ENCODE measurements around the gene PDE11A. TPM values are rescaled to one million over a fixed set of nuclear protein-coding genes. Genes with fewer than 3 reads are reported as not detected.

The PDE11A gene
- total RNA-seq, 1 experiment from 2014 or later: 0.61 TPM

DNA sequence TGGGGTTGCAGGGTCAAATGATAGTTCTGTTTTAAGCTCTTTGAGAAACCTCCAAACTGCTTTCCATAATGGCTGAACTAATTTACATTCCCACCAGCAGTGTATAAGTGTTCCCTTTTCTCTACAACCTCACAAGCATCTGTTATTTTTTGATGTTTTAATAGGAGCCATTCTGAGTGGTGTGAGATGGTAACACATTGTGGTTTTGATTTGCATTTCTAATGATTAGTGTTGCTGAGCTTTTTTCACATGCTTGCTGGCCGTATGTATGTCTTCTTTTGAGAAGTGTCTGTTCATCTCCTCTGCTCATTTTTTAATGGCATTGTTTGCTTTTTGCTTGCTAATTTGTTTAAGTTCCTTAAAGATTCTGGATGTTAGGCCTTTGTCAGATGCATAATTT, 107.7 kb downstream of the PDE11A start:
- no peak overlapping the region for H3K4me2 ChIP-seq (ENCODE audit: low read length)
- intact Hi-C loops (cut with micrococcal nuclease): no loop called here
- no peaks in the 10 kb centered on the region for H3K9me3 ChIP-seq (ENCODE audit: control insufficient read depth in 1 of 2, insufficient read depth in 1 of 2, low read depth in 1 of 2, low read length in 2 of 2)
- ATAC-seq (no peak), DNase-seq (ENCODE audit: low read depth, low spot score) (no peak)
- H3K27ac ChIP-seq (ENCODE audit: low read depth, low read length): no peak overlapping the region
- no peaks in the 10 kb centered on the region for H3K4me1 ChIP-seq (ENCODE audit: control insufficient read depth in 1 of 2, insufficient read depth in 2 of 2, low read length in 2 of 2)
- POLR2A ChIA-PET: no interaction called here
- H2AFZ ChIP-seq (ENCODE audit: low read depth, low read length, poor library complexity, severe bottlenecking): no peak overlapping the region
- CTCF ChIA-PET: no interaction called here
- no peaks in the 10 kb centered on the region for H3K79me2 ChIP-seq (ENCODE audit: insufficient read depth, low read length)
- TF ChIP-seq, protein P1, sequence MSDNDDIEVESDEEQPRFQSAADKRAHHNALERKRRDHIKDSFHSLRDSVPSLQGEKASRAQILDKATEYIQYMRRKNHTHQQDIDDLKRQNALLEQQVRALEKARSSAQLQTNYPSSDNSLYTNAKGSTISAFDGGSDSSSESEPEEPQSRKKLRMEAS (IDR thresholded peaks at IDR 0.05): no peak
- no peak for TF ChIP-seq ZFX (IDR thresholded peaks at IDR 0.05)
- no peak for TF ChIP-seq SRF (IDR thresholded peaks at IDR 0.05; ENCODE audit: low read depth)
- TF ChIP-seq SP1 (IDR thresholded peaks at IDR 0.05; ENCODE audit: low read depth): no peak
- no peak for TF ChIP-seq CEBPB (IDR thresholded peaks at IDR 0.05; ENCODE audit: low read depth)
- no peak overlapping the region for H3K4me3 ChIP-seq (replicated peaks in 1 of 2; ENCODE audit: low read depth in 1 of 2, low read length in 2 of 2)
- BruUV-seq (replicated peaks): no TSS peak
- H3K9ac ChIP-seq (ENCODE audit: low read length): no peak overlapping the region
- H3K27me3 ChIP-seq (ENCODE audit: insufficient read depth, low read length): no peaks in the 10 kb centered on the region
- RAD21 ChIA-PET (ENCODE audit: low non-redundant PET in 1 of 2, low total read pairs in 2 of 2, uncharacterized antibody in 2 of 2, unreplicated experiment in 2 of 2): no interaction called here
- H4K20me1 ChIP-seq (ENCODE audit: insufficient read depth): no peaks in the 10 kb centered on the region
- no peaks in the 10 kb centered on the region for H3K36me3 ChIP-seq (ENCODE audit: control insufficient read depth in 1 of 2, insufficient read depth in 2 of 2, low read length in 2 of 2)
- no peaks in the 10 kb centered on the region for H3K9me2 ChIP-seq (ENCODE audit: insufficient read depth)

DNA sequence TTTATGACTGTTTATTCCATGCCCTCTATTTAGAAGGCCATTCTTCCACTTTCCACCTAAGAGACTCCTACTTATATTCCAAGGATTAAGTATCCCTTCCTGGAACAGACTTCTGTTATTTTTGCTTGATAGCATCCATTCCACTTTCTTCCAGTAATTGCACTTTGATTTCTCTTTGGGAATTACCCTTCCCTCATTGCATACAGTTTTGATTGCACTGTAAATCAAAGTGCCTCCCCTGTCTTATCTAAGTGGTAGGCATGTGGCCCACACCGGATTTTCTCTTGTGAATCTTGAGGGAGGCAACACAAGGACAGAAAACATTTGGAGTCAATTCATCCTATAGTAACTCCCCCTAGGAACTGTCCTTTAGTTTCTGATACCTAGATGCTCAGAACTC, 120.4 kb downstream of the PDE11A start:
- POLR2A ChIA-PET: no interaction called here
- CTCF ChIA-PET: no interaction called here
- RAD21 ChIA-PET (ENCODE audit: low non-redundant PET in 1 of 2, low total read pairs in 2 of 2, uncharacterized antibody in 2 of 2, unreplicated experiment in 2 of 2): no interaction called here
- TF ChIP-seq, protein P2, sequence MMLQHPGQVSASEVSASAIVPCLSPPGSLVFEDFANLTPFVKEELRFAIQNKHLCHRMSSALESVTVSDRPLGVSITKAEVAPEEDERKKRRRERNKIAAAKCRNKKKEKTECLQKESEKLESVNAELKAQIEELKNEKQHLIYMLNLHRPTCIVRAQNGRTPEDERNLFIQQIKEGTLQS (IDR thresholded peaks at IDR 0.05): no peak
- TF ChIP-seq EGR1 (IDR thresholded peaks at IDR 0.05; ENCODE audit: low read depth) (no peak), ZFX (IDR thresholded peaks at IDR 0.05) (no peak), REST (IDR thresholded peaks at IDR 0.05; ENCODE audit: low read depth) (no peak), SRF (IDR thresholded peaks at IDR 0.05; ENCODE audit: low read depth) (no peak), RAD21 (IDR thresholded peaks at IDR 0.05; ENCODE audit: low read depth) (no peak), ZNF274 (IDR thresholded peaks at IDR 0.05; ENCODE audit: low read depth, low read length) (no peak), YY1 (IDR thresholded peaks at IDR 0.05; ENCODE audit: extremely low read depth, insufficient replicate concordance, low read depth, low read length) (no peak), CTCF (IDR thresholded peaks at IDR 0.05 in 2 of 3, conservative IDR thresholded peaks at IDR 0.05 in 1 of 3; ENCODE audit: borderline replicate concordance in 1 of 3, insufficient read depth in 1 of 3, low read depth in 2 of 3, low read length in 2 of 3) (no peak), FOSL1 (IDR thresholded peaks at IDR 0.05; ENCODE audit: low read depth) (no peak), POLR2AphosphoS5 (IDR thresholded peaks at IDR 0.05; ENCODE audit: low read depth, low read length) (no peak), EZH2 (IDR thresholded peaks at IDR 0.05) (no peak), ELF1 (IDR thresholded peaks at IDR 0.05; ENCODE audit: borderline replicate concordance, low read depth) (no peak)

More for the DNA sequence above, 120.4 kb downstream of the PDE11A start:
- intact Hi-C loops (cut with micrococcal nuclease): no loop called here
- H2AFZ ChIP-seq (ENCODE audit: low read depth, low read length, poor library complexity, severe bottlenecking): no peak overlapping the region
- H3K4me2 ChIP-seq (ENCODE audit: low read length): no peak overlapping the region
- no peaks in the 10 kb centered on the region for H3K4me1 ChIP-seq (ENCODE audit: control insufficient read depth in 1 of 2, insufficient read depth in 2 of 2, low read length in 2 of 2)
- no peak overlapping the region for H3K9ac ChIP-seq (ENCODE audit: low read length)
- BruUV-seq (replicated peaks): no TSS peak
- no peaks in the 10 kb centered on the region for H3K9me3 ChIP-seq (ENCODE audit: control insufficient read depth in 1 of 2, insufficient read depth in 1 of 2, low read depth in 1 of 2, low read length in 2 of 2)
- ATAC-seq (no peak), DNase-seq (ENCODE audit: low read depth, low spot score) (no peak)
- H3K27me3 ChIP-seq (ENCODE audit: insufficient read depth, low read length): no peaks in the 10 kb centered on the region
- H3K79me2 ChIP-seq (ENCODE audit: insufficient read depth, low read length): no peaks in the 10 kb centered on the region
- H3K27ac ChIP-seq (ENCODE audit: low read depth, low read length): no peak overlapping the region
- H3K9me2 ChIP-seq (ENCODE audit: insufficient read depth): no peaks in the 10 kb centered on the region
- H3K4me3 ChIP-seq (replicated peaks in 1 of 2; ENCODE audit: low read depth in 1 of 2, low read length in 2 of 2): no peak overlapping the region
- no peaks in the 10 kb centered on the region for H4K20me1 ChIP-seq (ENCODE audit: insufficient read depth)
- no peaks in the 10 kb centered on the region for H3K36me3 ChIP-seq (ENCODE audit: control insufficient read depth in 1 of 2, insufficient read depth in 2 of 2, low read length in 2 of 2)
